Neural crest cell (in vitro differentiated cells): ENCODE data around the gene OVOL3. TPM values are rescaled to one million over a fixed set of nuclear protein-coding genes. Genes with fewer than 3 reads are reported as not detected.
A peak's percentile ranks its signal among the peaks of the same experiment; 100 is the strongest.

ENCODE experiments used
- DNase-seq: peaks from one replicate; pipeline ENCODE4 v3.0.0; 2021; ENCODE audit warnings: low read depth, mixed read lengths, low spot score
- H3K27ac Mint-ChIP-seq: one replicate; pipeline ENCODE4 v1.8.0; 2021; ENCODE audit warnings: mild to moderate bottlenecking, mixed read lengths; ENCODE audit not compliant: unreplicated experiment
- H3K27me3 Mint-ChIP-seq: 2 replicates; pipeline ENCODE4 v1.8.0; 2021; ENCODE audit warnings: low read depth, mild to moderate bottlenecking, mixed read lengths
- H3K36me3 Mint-ChIP-seq: 2 replicates; pipeline ENCODE4 v1.8.0; 2021; ENCODE audit warnings: low read depth, mild to moderate bottlenecking, mixed read lengths
- H3K4me1 Mint-ChIP-seq: 2 replicates; pipeline ENCODE4 v1.8.0; 2021; ENCODE audit warnings: mixed read lengths
- H3K4me3 Mint-ChIP-seq: one replicate; pipeline ENCODE4 v1.8.0; 2021; ENCODE audit warnings: mild to moderate bottlenecking, mixed read lengths
- H3K9me3 Mint-ChIP-seq: 2 replicates; pipeline ENCODE4 v1.8.0; 2021; ENCODE audit warnings: mixed read lengths
- CTCF ChIP-seq: fragments of 200-600 bp; sonication (generic); conservative IDR thresholded peaks from 2 replicates; pipeline ENCODE4 v1.5.0; 2021; ENCODE audit warnings: antibody characterized with exemption, mild to moderate bottlenecking
- total RNA-seq: library from RNA; stranded (reverse); gene quantifications from 2 replicates; pipeline ENCODE4 v1.2.1, GENCODE V29; 2021

Gene OVOL3
- total RNA-seq, 1 donor from 2014 or later, result not detected

GRCh38 chr19:36142496-36142895 lies 31.6 kb downstream of the OVOL3 start:
- DNase-seq, result no peak
- H3K27me3 Mint-ChIP-seq, result no peaks in the 10 kb centered on the region
- no peak for TF ChIP-seq CTCF
- H3K9me3 Mint-ChIP-seq, result peaks cover 4% of the 10 kb centered on the region
- peak overlapping the region; percentile 77 for H3K4me3 Mint-ChIP-seq
- H3K4me1 Mint-ChIP-seq, result peaks cover 9% of the 10 kb centered on the region
- H3K27ac Mint-ChIP-seq, result no peak overlapping the region
- peaks cover 24% of the 10 kb centered on the region for H3K36me3 Mint-ChIP-seq

- Mint-ChIP-seq H3K4me1 (peaks cover 9% of the 10 kb centered on the region), H3K9me3 (peaks cover 4% of the 10 kb centered on the region), H3K27ac (no peak overlapping the region), H3K4me3 (no peak overlapping the region), H3K36me3 (peaks cover 24% of the 10 kb centered on the region), H3K27me3 (no peaks in the 10 kb centered on the region)
- DNase-seq, result no peak
- TF ChIP-seq CTCF, result no peak
These were observed 33.7 kb downstream of the OVOL3 start for GRCh38 chr19:36144624-36145023.

GRCh38 chr19:36149673-36150406 lies 38.9 kb downstream of the OVOL3 start:
- peak overlapping the region; percentile 61 for H3K4me3 Mint-ChIP-seq
- no peak for TF ChIP-seq CTCF
- no peaks in the 10 kb centered on the region for H3K9me3 Mint-ChIP-seq
- no peaks in the 10 kb centered on the region for H3K4me1 Mint-ChIP-seq
- H3K27me3 Mint-ChIP-seq, result no peaks in the 10 kb centered on the region
- peaks cover 11% of the 10 kb centered on the region for H3K36me3 Mint-ChIP-seq
- no peak for DNase-seq
- H3K27ac Mint-ChIP-seq, result peak overlapping the region; percentile 57

GRCh38 chr19:36150586-36150985 lies 39.6 kb downstream of the OVOL3 start:
- no peak overlapping the region for H3K4me3 Mint-ChIP-seq
- no peak overlapping the region for H3K27ac Mint-ChIP-seq
- H3K27me3 Mint-ChIP-seq, result no peaks in the 10 kb centered on the region
- DNase-seq, result no peak
- no peaks in the 10 kb centered on the region for H3K9me3 Mint-ChIP-seq
- peaks cover 10% of the 10 kb centered on the region for H3K36me3 Mint-ChIP-seq
- TF ChIP-seq CTCF, result no peak
- peaks cover 4% of the 10 kb centered on the region for H3K4me1 Mint-ChIP-seq

- no peak overlapping the region for H3K27ac Mint-ChIP-seq
These were observed 40.4 kb downstream of the OVOL3 start for GRCh38 chr19:36151144-36152018.

More at GRCh38 chr19:36151144-36152018, 40.4 kb downstream of the OVOL3 start:
- Mint-ChIP-seq H3K4me1 (peaks cover 10% of the 10 kb centered on the region), H3K36me3 (peaks cover 7% of the 10 kb centered on the region), H3K9me3 (no peaks in the 10 kb centered on the region), H3K27me3 (no peaks in the 10 kb centered on the region), H3K4me3 (no peak overlapping the region)
- no peak for TF ChIP-seq CTCF
- no peak for DNase-seq
